Mammary epithelial cell (primary cell): Measurements from ENCODE around the gene KCNN3.

Source experiments
- EZH2 ChIP-seq: IDR thresholded peaks from 2 replicates; pipeline ENCODE4 v1.6.1; 2012; ENCODE audit warnings: low read length, inconsistent platforms, borderline replicate concordance
- TF ChIP-seq, protein P1 (sequence below), 2 donors: IDR thresholded peaks in 1 of 2; conservative IDR thresholded peaks in 1 of 2; 2 replicates each; pipeline ENCODE4 v1.5.1; 2011 to 2012; ENCODE audit warnings: inconsistent platforms in 2 of 2, low read length in 2 of 2, mild to moderate bottlenecking in 2 of 2, control low read depth in 1 of 2, low read depth in 1 of 2; ENCODE audit not compliant: insufficient read depth in 1 of 2; ENCODE audit errors: extremely low read depth in 1 of 2

GRCh38 chr1:154881820-154882535 lies 11.9 kb upstream of the KCNN3 start:
- TF ChIP-seq, protein P1, sequence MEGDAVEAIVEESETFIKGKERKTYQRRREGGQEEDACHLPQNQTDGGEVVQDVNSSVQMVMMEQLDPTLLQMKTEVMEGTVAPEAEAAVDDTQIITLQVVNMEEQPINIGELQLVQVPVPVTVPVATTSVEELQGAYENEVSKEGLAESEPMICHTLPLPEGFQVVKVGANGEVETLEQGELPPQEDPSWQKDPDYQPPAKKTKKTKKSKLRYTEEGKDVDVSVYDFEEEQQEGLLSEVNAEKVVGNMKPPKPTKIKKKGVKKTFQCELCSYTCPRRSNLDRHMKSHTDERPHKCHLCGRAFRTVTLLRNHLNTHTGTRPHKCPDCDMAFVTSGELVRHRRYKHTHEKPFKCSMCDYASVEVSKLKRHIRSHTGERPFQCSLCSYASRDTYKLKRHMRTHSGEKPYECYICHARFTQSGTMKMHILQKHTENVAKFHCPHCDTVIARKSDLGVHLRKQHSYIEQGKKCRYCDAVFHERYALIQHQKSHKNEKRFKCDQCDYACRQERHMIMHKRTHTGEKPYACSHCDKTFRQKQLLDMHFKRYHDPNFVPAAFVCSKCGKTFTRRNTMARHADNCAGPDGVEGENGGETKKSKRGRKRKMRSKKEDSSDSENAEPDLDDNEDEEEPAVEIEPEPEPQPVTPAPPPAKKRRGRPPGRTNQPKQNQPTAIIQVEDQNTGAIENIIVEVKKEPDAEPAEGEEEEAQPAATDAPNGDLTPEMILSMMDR (conservative IDR thresholded peaks at IDR 0.05 in 1 of 2, IDR thresholded peaks at IDR 0.05 in 1 of 2; ENCODE audit: extremely low read depth in 1 of 2, insufficient read depth in 1 of 2, low read depth in 1 of 2, low read length in 2 of 2), result no peak
- TF ChIP-seq EZH2, result no peak
